Liver (tissue), 9 donors: ENCODE results near the gene LGALS7. TPM values are rescaled to one million over a fixed set of nuclear protein-coding genes. Genes with fewer than 3 reads are reported as not detected.
A peak's percentile ranks its signal among the peaks of the same experiment; 100 is the strongest.
"Not testable (repeated sequence)": the region's sequence is repeated elsewhere in the genome, so short reads cannot be mapped to it uniquely, and the experiment has no call there.

Experiments used
- DNase-seq: peaks from one replicate; pipeline ENCODE4 v3.0.0-alpha.2; 2017; ENCODE audit warnings: low spot score
- H3K27ac ChIP-seq, 2 donors: one replicate each; pipeline ENCODE4 v1.7.0; 2013; ENCODE audit warnings: inconsistent platforms in 2 of 2, low read length in 2 of 2, control low read depth in 1 of 2, low read depth in 1 of 2, mild to moderate bottlenecking in 1 of 2
- H3K27me3 ChIP-seq, 4 donors: one replicate each; pipeline versions ENCODE4 v1.6.1 to v1.7.0; 2013; ENCODE audit warnings: low read length in 3 of 4, inconsistent platforms in 1 of 4, mild to moderate bottlenecking in 1 of 4, moderate library complexity in 1 of 4; ENCODE audit not compliant: control insufficient read depth in 4 of 4, insufficient read depth in 4 of 4
- H3K36me3 ChIP-seq, 4 donors: one replicate each; pipeline versions ENCODE4 v1.6.1 to v1.7.0; 2013; ENCODE audit warnings: low read length in 3 of 4, mild to moderate bottlenecking in 3 of 4, low read depth in 1 of 4, moderate library complexity in 1 of 4; ENCODE audit not compliant: control insufficient read depth in 4 of 4, insufficient read depth in 3 of 4
- H3K4me1 ChIP-seq, 4 donors: one replicate each; pipeline versions ENCODE4 v1.6.1 to v1.7.0; 2013; ENCODE audit warnings: low read length in 3 of 4, mild to moderate bottlenecking in 3 of 4, moderate library complexity in 1 of 4; ENCODE audit not compliant: control insufficient read depth in 4 of 4, insufficient read depth in 4 of 4
- H3K4me3 ChIP-seq, 3 donors: one replicate each; pipeline versions ENCODE4 v1.6.1 to v1.7.0; 2013; ENCODE audit warnings: low read length in 3 of 3, control low read depth in 1 of 3, low read depth in 1 of 3, mild to moderate bottlenecking in 1 of 3
- H3K9ac ChIP-seq, 2 donors: one replicate each; pipeline ENCODE4 v1.7.0; 2013; ENCODE audit warnings: low read length in 2 of 2, mild to moderate bottlenecking in 2 of 2, moderate library complexity in 2 of 2, control low read depth in 1 of 2, low read depth in 1 of 2
- H3K9me3 ChIP-seq, 4 donors: one replicate each; pipeline versions ENCODE4 v1.6.1 to v1.7.0; 2013; ENCODE audit warnings: low read length in 3 of 4; ENCODE audit not compliant: control insufficient read depth in 4 of 4
- ATF3 ChIP-seq: IDR thresholded peaks from 2 replicates; pipeline ENCODE4 v1.6.1; 2016; ENCODE audit warnings: antibody characterized with exemption
- EGR1 ChIP-seq, 2 donors: IDR thresholded peaks; 2 replicates each; pipeline ENCODE4 v1.6.1; 2016 to 2018; ENCODE audit warnings: antibody characterized with exemption in 2 of 2, low read depth in 2 of 2
- FOXA1 ChIP-seq: IDR thresholded peaks from 2 replicates; pipeline ENCODE4 v1.6.1; 2016; ENCODE audit warnings: antibody characterized with exemption
- FOXA2 ChIP-seq: IDR thresholded peaks from 2 replicates; pipeline ENCODE4 v1.6.1; 2016; ENCODE audit warnings: antibody characterized with exemption
- GABPA ChIP-seq, 2 donors: IDR thresholded peaks in 1 of 2; conservative IDR thresholded peaks in 1 of 2; 2 replicates each; pipeline ENCODE4 v1.6.1; 2016; ENCODE audit warnings: antibody characterized with exemption in 2 of 2, mild to moderate bottlenecking in 1 of 2, moderate library complexity in 1 of 2
- HNF4A ChIP-seq, 2 donors: conservative IDR thresholded peaks; 2 replicates each; pipeline ENCODE4 v1.6.1; 2016; ENCODE audit warnings: antibody characterized with exemption in 2 of 2, mild to moderate bottlenecking in 2 of 2
- HNF4G ChIP-seq: IDR thresholded peaks from 2 replicates; pipeline ENCODE4 v1.6.1; 2016; ENCODE audit warnings: antibody characterized with exemption
- JUND ChIP-seq, 2 donors: IDR thresholded peaks; 2 replicates each; pipeline ENCODE4 v1.6.1; 2016; ENCODE audit warnings: antibody characterized with exemption in 2 of 2
- NR2F2 ChIP-seq: IDR thresholded peaks from 2 replicates; pipeline ENCODE4 v1.6.1; 2016; ENCODE audit warnings: antibody characterized with exemption
- RAD21 ChIP-seq, 2 donors: IDR thresholded peaks; 2 replicates each; pipeline ENCODE4 v1.6.1; 2016; ENCODE audit warnings: antibody characterized with exemption in 2 of 2, mild to moderate bottlenecking in 2 of 2
- REST ChIP-seq: IDR thresholded peaks from 2 replicates; pipeline ENCODE4 v1.6.1; 2016; ENCODE audit warnings: antibody characterized with exemption, mild to moderate bottlenecking
- RXRA ChIP-seq, 2 donors: IDR thresholded peaks; 2 replicates each; pipeline ENCODE4 v1.6.1; 2017 to 2018; ENCODE audit warnings: antibody characterized with exemption in 2 of 2, mild to moderate bottlenecking in 1 of 2
- SP1 ChIP-seq: IDR thresholded peaks from 2 replicates; pipeline ENCODE4 v1.6.1; 2018; ENCODE audit warnings: antibody characterized with exemption, mild to moderate bottlenecking
- TAF1 ChIP-seq: conservative IDR thresholded peaks from 2 replicates; pipeline ENCODE4 v1.6.1; 2016; ENCODE audit warnings: antibody characterized with exemption, mild to moderate bottlenecking
- YY1 ChIP-seq: IDR thresholded peaks from 2 replicates; pipeline ENCODE4 v1.6.1; 2016; ENCODE audit warnings: antibody characterized with exemption, mild to moderate bottlenecking
- WGBS: extraction: QIAGEN DNeasy Blood & Tissue Kit; methylation state at CpG from one replicate; pipeline ENCODE4 v1.1.7; 2013; 5-methylcytosine and 5-hydroxymethylcytosine counted together
- polyA plus RNA-seq, 2 donors: library from polyadenylated mRNA; stranded (reverse) in 1 of 2; unstranded in 1 of 2; fragments of 200-250 nt in 1 of 2; fragments of >200 nt in 1 of 2; fragmentation: Nextera tagmentation in 1 of 2; extraction: Ambion mirVana in 1 of 2; gene quantifications; one replicate each; pipeline versions ENCODE4 v1.2.1 to v1.2.3, GENCODE V29; 2013 to 2015
- total RNA-seq, 2 donors: library from RNA; depleted of rRNA; stranded (reverse); fragments of >200 nt; gene quantifications; one replicate each; pipeline ENCODE4 v1.2.3, GENCODE V29; 2014
- TF ChIP-seq, protein P1 (sequence below): IDR thresholded peaks from 2 replicates; pipeline ENCODE4 v1.6.1; 2016; ENCODE audit warnings: antibody characterized with exemption
- TF ChIP-seq, protein P2 (sequence below): fragments of 150-350 bp; IDR thresholded peaks from 2 replicates; pipeline ENCODE4 v1.5.1; 2017; ENCODE audit warnings: improper control_type of control experiment, low read depth, low read length; ENCODE audit not compliant: missing input control
- TF ChIP-seq, protein P3 (sequence below): IDR thresholded peaks from 2 replicates; pipeline ENCODE4 v1.6.1; 2016; ENCODE audit warnings: antibody characterized with exemption
- donor health status: healthy.
- donor health status: healthy.
- donor health status: healthy.
- donor health status: healthy.
- donor health status: healthy.

LGALS7 gene
- total and polyA plus RNA-seq, 4 donors, result not detected

GRCh38 chr19:38760805-38761517 lies 12.4 kb downstream of the LGALS7 start:
- H3K9ac ChIP-seq, H3K4me3 ChIP-seq, H3K36me3 ChIP-seq, H3K4me1 ChIP-seq, H3K27me3 ChIP-seq, H3K9me3 ChIP-seq, DNase-seq: not testable (repeated sequence)
- 25% methylated on average over 6 of the region's 6 CpGs for WGBS
- H3K27ac ChIP-seq, result peak overlapping the region; percentile 87 to 96
- peak; percentile 44 for TF ChIP-seq REST
- TF ChIP-seq YY1, result peak; percentile 26
- TF ChIP-seq JUND (IDR thresholded peaks at IDR 0.05), result peak in 1 of 2 donors; percentile 39
- TF ChIP-seq RXRA (IDR thresholded peaks at IDR 0.05), result peak in 1 of 2 donors; percentile 76
- TF ChIP-seq HNF4A (conservative IDR thresholded peaks at IDR 0.05), result peak in 1 of 2 donors; percentile 64

DNA sequence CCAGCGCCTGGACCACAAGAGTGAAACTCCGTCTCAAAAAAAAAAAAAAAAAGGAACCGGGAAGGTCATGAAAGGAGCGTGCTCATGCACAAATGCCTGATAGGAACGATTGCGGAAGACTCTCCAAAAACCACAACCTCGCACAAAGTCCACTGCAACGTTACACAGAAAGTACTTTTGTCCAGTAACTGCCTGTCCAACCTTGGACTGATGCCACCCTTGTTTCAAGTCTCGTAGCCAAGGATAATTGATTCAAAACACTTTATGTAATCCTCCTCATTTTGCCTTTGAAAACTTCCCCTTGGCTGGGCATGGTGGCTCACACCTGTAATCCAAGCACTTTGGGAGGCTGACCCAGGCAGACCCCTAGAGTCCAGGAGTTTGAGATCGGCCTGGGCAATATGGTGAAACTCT lies 13.7 kb downstream of the LGALS7 start:
- no peak overlapping the region for H3K9ac ChIP-seq
- 19% methylated on average over 10 of the region's 10 CpGs for WGBS
- DNase-seq, result no peak
- H3K27me3 ChIP-seq, result no peaks in the 10 kb centered on the region
- no peaks in the 10 kb centered on the region for H3K36me3 ChIP-seq
- H3K9me3 ChIP-seq, result no peaks in the 10 kb centered on the region
- peak overlapping the region; percentile 87 to 96 for H3K27ac ChIP-seq
- TF ChIP-seq HNF4G (peak; percentile 99), GABPA (IDR thresholded peaks at IDR 0.05 in 1 of 2, conservative IDR thresholded peaks at IDR 0.05 in 1 of 2) (peak in 1 of 2 donors; percentile 59), EGR1 (IDR thresholded peaks at IDR 0.05; ENCODE audit: low read depth in 2 of 2) (peak; percentile 14 to 69), FOXA1 (peak; percentile 85), RXRA (IDR thresholded peaks at IDR 0.05) (peak; percentile 92 to 97), RAD21 (IDR thresholded peaks at IDR 0.05) (peak; percentile 57 to 65), JUND (IDR thresholded peaks at IDR 0.05) (peak; percentile 58 to 90), SP1 (peak; percentile 98), NR2F2 (peak; percentile 55), FOXA2 (peak; percentile 80), HNF4A (conservative IDR thresholded peaks at IDR 0.05) (peak; percentile 98 to 99), REST (peak; percentile 79), TAF1 (peak; percentile 23), YY1 (peak; percentile 91), ATF3 (peak; percentile 69)
- TF ChIP-seq, protein P1, sequence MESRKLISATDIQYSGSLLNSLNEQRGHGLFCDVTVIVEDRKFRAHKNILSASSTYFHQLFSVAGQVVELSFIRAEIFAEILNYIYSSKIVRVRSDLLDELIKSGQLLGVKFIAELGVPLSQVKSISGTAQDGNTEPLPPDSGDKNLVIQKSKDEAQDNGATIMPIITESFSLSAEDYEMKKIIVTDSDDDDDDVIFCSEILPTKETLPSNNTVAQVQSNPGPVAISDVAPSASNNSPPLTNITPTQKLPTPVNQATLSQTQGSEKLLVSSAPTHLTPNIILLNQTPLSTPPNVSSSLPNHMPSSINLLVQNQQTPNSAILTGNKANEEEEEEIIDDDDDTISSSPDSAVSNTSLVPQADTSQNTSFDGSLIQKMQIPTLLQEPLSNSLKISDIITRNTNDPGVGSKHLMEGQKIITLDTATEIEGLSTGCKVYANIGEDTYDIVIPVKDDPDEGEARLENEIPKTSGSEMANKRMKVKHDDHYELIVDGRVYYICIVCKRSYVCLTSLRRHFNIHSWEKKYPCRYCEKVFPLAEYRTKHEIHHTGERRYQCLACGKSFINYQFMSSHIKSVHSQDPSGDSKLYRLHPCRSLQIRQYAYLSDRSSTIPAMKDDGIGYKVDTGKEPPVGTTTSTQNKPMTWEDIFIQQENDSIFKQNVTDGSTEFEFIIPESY, result peak; percentile 95
- TF ChIP-seq, protein P2, sequence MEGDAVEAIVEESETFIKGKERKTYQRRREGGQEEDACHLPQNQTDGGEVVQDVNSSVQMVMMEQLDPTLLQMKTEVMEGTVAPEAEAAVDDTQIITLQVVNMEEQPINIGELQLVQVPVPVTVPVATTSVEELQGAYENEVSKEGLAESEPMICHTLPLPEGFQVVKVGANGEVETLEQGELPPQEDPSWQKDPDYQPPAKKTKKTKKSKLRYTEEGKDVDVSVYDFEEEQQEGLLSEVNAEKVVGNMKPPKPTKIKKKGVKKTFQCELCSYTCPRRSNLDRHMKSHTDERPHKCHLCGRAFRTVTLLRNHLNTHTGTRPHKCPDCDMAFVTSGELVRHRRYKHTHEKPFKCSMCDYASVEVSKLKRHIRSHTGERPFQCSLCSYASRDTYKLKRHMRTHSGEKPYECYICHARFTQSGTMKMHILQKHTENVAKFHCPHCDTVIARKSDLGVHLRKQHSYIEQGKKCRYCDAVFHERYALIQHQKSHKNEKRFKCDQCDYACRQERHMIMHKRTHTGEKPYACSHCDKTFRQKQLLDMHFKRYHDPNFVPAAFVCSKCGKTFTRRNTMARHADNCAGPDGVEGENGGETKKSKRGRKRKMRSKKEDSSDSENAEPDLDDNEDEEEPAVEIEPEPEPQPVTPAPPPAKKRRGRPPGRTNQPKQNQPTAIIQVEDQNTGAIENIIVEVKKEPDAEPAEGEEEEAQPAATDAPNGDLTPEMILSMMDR, result no peak
- TF ChIP-seq, protein P3, sequence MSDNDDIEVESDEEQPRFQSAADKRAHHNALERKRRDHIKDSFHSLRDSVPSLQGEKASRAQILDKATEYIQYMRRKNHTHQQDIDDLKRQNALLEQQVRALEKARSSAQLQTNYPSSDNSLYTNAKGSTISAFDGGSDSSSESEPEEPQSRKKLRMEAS, result peak; percentile 87
- no peak overlapping the region for H3K4me3 ChIP-seq
- peaks cover 0 to 6% (median 2%) of the 10 kb centered on the region in 4 donors for H3K4me1 ChIP-seq
